HG03025 (cell line): Measurements from ENCODE around the gene TDRD3.

Experiments used
- ATAC-seq: cut with Tn5 transposase; IDR thresholded peaks from one replicate; pipeline ENCODE4 v1.9.1; 2021; ENCODE audit warnings: mild to moderate bottlenecking, moderate library complexity; ENCODE audit not compliant: unreplicated experiment, low FRiP score

TDRD3 gene

DNA sequence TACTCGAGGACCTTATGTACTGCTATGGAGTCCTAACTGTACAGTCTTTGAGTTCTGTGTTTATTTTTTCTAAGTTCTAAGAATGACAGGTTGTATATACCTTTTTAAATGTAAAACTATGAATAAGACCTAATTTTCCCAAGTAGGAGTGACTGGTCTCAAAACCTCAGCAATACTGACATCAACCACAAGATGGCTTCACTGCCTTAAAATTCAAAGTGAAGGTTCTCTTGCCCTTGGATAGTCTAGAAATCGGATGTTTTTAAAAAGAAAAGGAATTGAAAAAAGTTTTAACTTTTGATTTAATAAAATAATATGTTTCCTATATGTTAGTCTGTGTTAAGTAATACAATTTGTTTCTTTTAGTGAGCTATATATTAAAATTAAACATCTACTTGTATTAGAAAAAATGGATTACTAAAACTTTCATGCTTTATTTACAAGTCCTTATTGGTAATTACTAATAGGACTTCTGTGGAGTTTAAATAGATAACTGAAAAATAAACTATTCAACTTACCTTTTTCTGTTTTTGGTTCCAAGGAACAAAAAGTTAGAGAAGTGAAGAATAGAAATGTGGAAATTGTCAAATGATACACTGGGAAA, 52.0 kb downstream of the TDRD3 start:
- no peak for ATAC-seq

GRCh38 chr13:60453490-60453889, 56.5 kb downstream of the TDRD3 start:
- ATAC-seq, result no peak

DNA sequence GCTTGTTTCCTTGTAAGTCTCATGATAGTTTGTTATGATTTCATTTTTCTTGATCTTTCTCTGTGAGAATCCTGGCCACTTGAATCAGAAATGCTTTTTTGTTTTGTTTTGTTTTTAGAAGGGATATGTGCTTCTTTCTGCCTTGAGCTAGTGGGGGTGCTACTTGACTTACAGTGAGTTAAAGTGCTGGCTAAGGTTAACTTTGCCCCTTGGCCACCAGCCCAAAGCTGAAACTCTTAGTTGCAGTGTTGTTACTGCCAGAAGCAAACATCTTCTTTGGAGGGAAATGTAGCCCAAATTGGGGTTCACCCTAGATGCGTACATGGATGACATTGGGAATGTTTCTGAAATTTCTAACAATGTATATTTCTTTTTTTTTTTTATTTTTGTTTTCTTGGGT, 57.4 kb downstream of the TDRD3 start:
- no peak for ATAC-seq

DNA sequence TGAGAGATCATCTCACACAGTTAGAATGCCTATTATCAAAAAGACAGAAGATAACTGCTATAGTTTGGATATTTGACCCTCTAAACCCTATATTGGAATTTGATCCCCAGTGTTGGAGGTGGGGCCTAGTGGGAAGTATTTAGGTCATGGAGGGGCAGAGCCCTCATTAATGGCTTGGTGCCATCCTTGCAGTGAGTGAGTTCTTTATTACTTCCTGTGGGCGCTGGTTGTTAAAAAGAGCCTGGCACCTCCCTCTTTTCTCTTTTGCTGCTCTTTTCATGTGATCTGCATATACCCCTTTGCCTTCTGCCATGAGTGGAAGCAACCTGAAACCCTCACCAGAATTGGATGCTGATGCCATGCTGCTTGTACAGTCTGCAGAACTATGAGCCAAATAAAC, 66.8 kb downstream of the TDRD3 start:
- ATAC-seq, result no peak

DNA sequence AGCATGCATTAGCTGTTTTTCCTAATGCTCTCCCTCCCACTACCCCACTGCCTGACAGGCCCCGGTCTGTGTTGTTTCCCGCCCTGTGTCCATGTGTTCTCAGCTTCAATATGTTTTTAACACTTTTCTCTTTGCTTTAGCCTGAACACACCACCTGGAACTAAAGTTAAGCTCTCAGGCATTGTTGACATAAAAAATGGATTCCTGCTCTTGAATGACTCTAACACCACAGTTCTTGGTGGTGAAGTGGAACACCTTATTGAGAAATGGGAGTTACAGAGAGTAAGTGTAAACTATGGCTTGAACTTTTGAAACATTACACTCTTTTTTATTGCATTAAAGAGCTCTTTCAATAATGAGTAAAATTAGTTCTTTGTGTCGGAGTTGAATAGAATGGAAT, 70.1 kb downstream of the TDRD3 start:
- ATAC-seq, result no peak

- ATAC-seq, result no peak
Measured at GRCh38 chr13:60479273-60479672, 82.3 kb downstream of the TDRD3 start.

GRCh38 chr13:60482012-60482411, 85.0 kb downstream of the TDRD3 start:
- ATAC-seq, result no peak

- ATAC-seq, result no peak
Measured at GRCh38 chr13:60484865-60485264, 87.8 kb downstream of the TDRD3 start.

GRCh38 chr13:60491531-60491930, 94.5 kb downstream of the TDRD3 start:
- ATAC-seq, result no peak

DNA sequence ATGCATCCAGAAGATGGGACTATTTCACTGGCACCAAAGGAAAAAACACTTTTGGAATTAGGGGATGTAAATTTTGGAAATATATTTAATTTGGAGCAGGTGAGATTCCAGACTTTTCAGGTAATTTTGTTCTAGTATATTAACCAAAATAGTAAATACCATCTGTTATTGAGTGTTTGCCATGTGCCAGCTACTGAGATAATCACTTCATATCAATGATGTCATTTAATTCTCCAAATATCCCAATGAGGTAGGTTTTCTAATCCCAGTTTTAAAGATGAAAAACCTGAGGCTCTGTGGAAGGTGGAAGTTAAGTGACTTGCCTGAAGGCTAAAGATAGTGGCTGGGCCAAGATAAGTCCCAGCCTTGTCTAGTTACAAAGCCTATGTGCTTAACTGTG, 95.2 kb downstream of the TDRD3 start:
- no peak for ATAC-seq

GRCh38 chr13:60494296-60494695, 97.3 kb downstream of the TDRD3 start:
- ATAC-seq, result no peak

DNA sequence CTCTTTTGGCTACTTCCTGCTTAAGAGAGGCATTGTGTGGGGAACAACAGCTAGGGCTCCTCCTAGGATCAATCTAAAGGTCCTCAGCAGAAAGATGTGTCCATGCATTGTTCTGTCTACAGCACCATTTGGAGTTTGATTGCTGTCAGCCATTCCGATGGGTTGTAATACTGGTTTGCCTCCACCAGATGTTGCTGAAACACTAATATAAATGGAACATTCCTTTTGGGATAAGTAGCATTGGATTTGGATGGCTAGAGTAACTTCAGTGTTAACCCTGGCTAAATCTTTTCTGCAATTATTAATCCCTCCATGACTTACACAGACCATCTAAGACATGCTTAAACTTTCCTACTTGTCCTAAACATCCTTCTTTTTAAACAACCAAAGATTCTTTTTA, 104.2 kb downstream of the TDRD3 start:
- no peak for ATAC-seq

DNA sequence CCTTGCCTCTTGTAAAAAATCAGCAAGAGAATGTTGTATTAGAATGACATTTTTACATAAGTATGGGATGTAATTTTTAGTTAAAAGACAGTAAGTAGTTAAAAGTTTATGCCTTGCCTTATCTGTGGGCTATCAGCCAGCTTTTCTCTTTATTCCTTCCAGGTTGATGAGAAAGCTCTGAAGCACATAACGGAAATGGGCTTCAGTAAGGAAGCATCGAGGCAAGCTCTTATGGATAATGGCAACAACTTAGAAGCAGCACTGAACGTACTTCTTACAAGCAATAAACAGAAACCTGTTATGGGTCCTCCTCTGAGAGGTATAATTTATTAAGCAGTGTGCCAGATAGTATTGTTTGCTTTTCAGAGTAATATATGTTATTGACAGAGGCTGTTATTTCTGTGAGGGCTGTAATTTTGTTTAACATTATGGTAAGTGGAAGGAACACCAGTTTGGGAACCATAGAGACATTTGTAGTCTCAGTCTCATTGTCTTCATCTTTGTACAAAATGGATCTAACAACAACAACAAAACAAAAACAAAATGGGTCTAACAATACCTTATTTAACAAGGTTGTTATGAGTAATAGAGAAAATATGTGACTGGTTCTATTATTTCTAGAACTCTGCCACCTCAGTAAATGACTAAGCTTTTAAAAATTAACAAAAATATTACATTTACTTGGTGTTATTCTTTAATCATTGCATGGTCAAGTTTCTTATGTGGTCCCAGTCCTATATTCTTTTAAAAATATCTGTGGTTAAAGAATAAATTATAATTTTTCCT, 112.8 kb downstream of the TDRD3 start:
- ATAC-seq, result no peak

- ATAC-seq, result no peak
Measured at GRCh38 chr13:60511637-60512036, 114.6 kb downstream of the TDRD3 start.

- no peak for ATAC-seq
Measured at GRCh38 chr13:60514891-60515290, 117.9 kb downstream of the TDRD3 start.

- no peak for ATAC-seq
Measured at GRCh38 chr13:60519496-60519895, 122.5 kb downstream of the TDRD3 start.

DNA sequence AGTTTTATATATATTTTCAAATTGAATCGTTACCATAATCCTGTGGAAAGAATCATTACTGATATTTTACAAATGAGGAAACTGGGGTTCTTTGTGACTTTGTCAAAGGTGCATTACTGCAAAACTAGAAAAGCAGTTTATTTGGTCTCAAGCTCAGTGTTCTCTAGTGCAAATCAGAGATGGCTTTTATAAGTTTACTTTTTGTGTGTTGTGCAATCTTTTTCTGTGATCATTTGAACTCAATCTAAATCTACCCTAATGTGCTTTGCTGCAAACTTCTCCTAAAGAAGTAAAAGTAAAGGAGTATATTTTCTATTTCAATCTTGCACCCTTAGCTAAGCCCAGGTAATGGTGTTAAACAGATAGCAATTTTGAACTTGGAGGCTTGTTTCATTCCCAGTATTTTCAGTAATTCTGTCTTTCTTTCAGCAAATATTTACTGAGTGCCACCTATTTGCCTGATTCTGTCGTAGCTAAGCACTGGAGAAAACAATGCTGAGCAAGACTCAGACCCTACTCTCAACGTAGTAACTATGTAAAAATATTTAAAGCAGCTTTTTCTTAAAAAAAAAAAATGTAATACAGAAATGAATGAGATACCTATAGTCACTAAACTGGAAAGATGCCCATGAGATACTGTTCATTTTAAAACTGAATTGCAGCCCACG, 124.0 kb downstream of the TDRD3 start:
- ATAC-seq, result no peak

GRCh38 chr13:60538566-60538965, 141.5 kb downstream of the TDRD3 start:
- ATAC-seq, result no peak

DNA sequence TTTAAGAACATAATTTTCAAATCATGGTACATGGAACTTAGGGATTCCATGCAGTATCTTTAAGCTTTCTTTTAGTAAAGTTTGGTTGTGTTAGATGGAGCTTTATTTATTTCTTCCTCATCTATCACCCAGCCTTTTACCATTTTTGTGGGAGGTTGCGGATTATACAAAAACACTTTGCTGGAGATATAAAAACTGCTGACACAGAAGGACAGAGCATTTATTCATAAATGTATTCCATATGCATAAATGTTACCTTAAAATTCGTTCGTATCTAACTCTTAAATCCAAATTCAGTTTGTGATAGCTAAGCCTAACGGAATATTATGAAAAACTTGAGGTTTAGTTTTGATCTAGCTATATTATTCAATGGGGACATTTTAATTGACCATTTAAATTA, 143.3 kb downstream of the TDRD3 start:
- no peak for ATAC-seq

DNA sequence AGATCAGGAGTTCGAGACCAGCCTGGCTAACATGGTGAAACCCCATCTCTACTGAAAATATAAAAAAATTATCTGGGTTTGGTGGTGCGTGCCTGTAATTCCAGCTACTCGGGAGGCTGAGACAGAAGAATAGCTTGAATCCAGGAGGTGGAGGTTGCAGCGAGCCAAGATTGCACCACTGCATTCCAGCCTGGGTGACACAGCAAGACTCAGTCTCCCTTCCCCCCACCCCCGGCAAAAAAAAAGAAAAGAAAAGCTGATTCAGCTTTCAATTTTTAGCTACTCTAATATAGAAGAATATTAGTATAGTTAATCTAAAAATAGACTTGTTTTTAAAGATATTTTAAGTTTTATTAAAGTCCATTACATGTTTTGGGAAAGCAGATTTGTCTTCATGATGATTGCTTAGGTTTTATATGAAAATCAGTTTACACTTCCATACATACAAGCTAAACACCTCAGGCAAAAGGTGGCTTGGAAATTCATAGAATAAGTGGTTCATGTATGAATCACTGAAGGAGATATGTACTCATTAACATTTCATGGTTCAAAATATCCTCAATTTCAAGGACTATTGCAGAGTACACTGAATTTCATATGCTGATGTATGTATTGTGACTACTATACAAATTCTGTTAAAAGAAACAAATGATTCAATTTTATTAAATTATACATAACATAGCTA, 165.2 kb downstream of the TDRD3 start:
- no peak for ATAC-seq

DNA sequence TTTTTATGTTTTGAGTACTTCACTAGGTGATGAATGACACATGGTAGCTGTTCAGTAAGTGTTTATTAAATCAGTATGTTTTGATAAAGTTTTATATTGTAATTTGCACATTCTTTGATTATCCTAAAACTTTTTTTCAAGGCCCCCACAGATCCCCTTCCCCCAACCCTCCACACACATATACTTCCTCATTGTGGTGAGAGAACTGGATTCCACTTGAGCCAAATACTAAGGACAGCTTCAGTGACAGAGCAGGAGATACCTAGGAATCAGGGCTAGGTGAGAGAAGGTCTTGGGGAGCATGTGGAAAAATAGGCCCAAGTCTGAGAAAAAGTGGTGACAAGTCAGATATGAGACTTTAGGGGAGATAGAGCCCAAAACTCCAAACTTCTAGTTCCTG, 174.6 kb downstream of the TDRD3 start:
- no peak for ATAC-seq
